ENCODE measurements around the gene HERPUD2.

HERPUD2 gene

GRCh38 chr7:35623381-35623780 is 71.6 kb downstream of the HERPUD2 start:
- no peaks in the 10 kb centered on the region for H3K27me3 ChIP-seq (ENCODE audit: control insufficient read depth in 5 of 5, insufficient read depth in 4 of 5, low read length in 5 of 5)
- H3K27ac ChIP-seq (ENCODE audit: low read depth, low read length): no peak overlapping the region
- no peak overlapping the region for H3K4me3 ChIP-seq (ENCODE audit: low read depth in 1 of 5, low read length in 5 of 5)
- H3K9ac ChIP-seq (ENCODE audit: low read length in 5 of 5): no peak overlapping the region
- H3K9me3 ChIP-seq (ENCODE audit: control insufficient read depth in 5 of 5, low read length in 5 of 5): no peaks in the 10 kb centered on the region
- peaks cover 2 to 11% (median 8%) of the 10 kb centered on the region in 5 donors for H3K36me3 ChIP-seq (ENCODE audit: control insufficient read depth in 5 of 5, insufficient read depth in 5 of 5, low read length in 5 of 5)
- peaks cover 0 to 8% (median 6%) of the 10 kb centered on the region in 5 donors for H3K4me1 ChIP-seq (ENCODE audit: control insufficient read depth in 5 of 5, insufficient read depth in 5 of 5, low read length in 5 of 5)

GRCh38 chr7:35619863-35620262 is 75.1 kb downstream of the HERPUD2 start:
- no peaks in the 10 kb centered on the region for H3K36me3 ChIP-seq (ENCODE audit: control insufficient read depth in 5 of 5, insufficient read depth in 5 of 5, low read length in 5 of 5)
- no peak overlapping the region for H3K4me3 ChIP-seq (ENCODE audit: low read depth in 1 of 5, low read length in 5 of 5)
- no peak overlapping the region for H3K27ac ChIP-seq (ENCODE audit: low read depth, low read length)
- H3K27me3 ChIP-seq (ENCODE audit: control insufficient read depth in 5 of 5, insufficient read depth in 4 of 5, low read length in 5 of 5): no peaks in the 10 kb centered on the region
- H3K4me1 ChIP-seq (ENCODE audit: control insufficient read depth in 5 of 5, insufficient read depth in 5 of 5, low read length in 5 of 5): peaks cover 0 to 8% (median 6%) of the 10 kb centered on the region in 5 donors
- no peak overlapping the region for H3K9ac ChIP-seq (ENCODE audit: low read length in 5 of 5)
- no peaks in the 10 kb centered on the region for H3K9me3 ChIP-seq (ENCODE audit: control insufficient read depth in 5 of 5, low read length in 5 of 5)

GRCh38 chr7:35617041-35617440 is 77.9 kb downstream of the HERPUD2 start:
- no peaks in the 10 kb centered on the region for H3K27me3 ChIP-seq (ENCODE audit: control insufficient read depth in 5 of 5, insufficient read depth in 4 of 5, low read length in 5 of 5)
- H3K9me3 ChIP-seq (ENCODE audit: control insufficient read depth in 5 of 5, low read length in 5 of 5): no peaks in the 10 kb centered on the region
- no peak overlapping the region for H3K9ac ChIP-seq (ENCODE audit: low read length in 5 of 5)
- no peak overlapping the region for H3K27ac ChIP-seq (ENCODE audit: low read depth, low read length)
- no peaks in the 10 kb centered on the region for H3K4me1 ChIP-seq (ENCODE audit: control insufficient read depth in 5 of 5, insufficient read depth in 5 of 5, low read length in 5 of 5)
- no peak overlapping the region for H3K4me3 ChIP-seq (ENCODE audit: low read depth in 1 of 5, low read length in 5 of 5)
- no peaks in the 10 kb centered on the region for H3K36me3 ChIP-seq (ENCODE audit: control insufficient read depth in 5 of 5, insufficient read depth in 5 of 5, low read length in 5 of 5)

GRCh38 chr7:35613150-35613549 is 81.8 kb downstream of the HERPUD2 start:
- H3K4me1 ChIP-seq (ENCODE audit: control insufficient read depth in 5 of 5, insufficient read depth in 5 of 5, low read length in 5 of 5): no peaks in the 10 kb centered on the region

GRCh38 chr7:35605760-35606159 is 89.2 kb downstream of the HERPUD2 start:
- H3K36me3 ChIP-seq (ENCODE audit: control insufficient read depth in 5 of 5, insufficient read depth in 5 of 5, low read length in 5 of 5): no peaks in the 10 kb centered on the region
- H3K27ac ChIP-seq (ENCODE audit: low read depth, low read length): no peak overlapping the region
- no peak overlapping the region for H3K9ac ChIP-seq (ENCODE audit: low read length in 5 of 5)
- H3K4me3 ChIP-seq (ENCODE audit: low read depth in 1 of 5, low read length in 5 of 5): no peak overlapping the region
- peaks cover 0 to 17% (median 11%) of the 10 kb centered on the region in 5 donors for H3K4me1 ChIP-seq (ENCODE audit: control insufficient read depth in 5 of 5, insufficient read depth in 5 of 5, low read length in 5 of 5)
- no peaks in the 10 kb centered on the region for H3K9me3 ChIP-seq (ENCODE audit: control insufficient read depth in 5 of 5, low read length in 5 of 5)
- no peaks in the 10 kb centered on the region for H3K27me3 ChIP-seq (ENCODE audit: control insufficient read depth in 5 of 5, insufficient read depth in 4 of 5, low read length in 5 of 5)

More at GRCh38 chr7:35613150-35613549, 81.8 kb downstream of the HERPUD2 start:
- no peaks in the 10 kb centered on the region for H3K9me3 ChIP-seq (ENCODE audit: control insufficient read depth in 5 of 5, low read length in 5 of 5)
- no peaks in the 10 kb centered on the region for H3K27me3 ChIP-seq (ENCODE audit: control insufficient read depth in 5 of 5, insufficient read depth in 4 of 5, low read length in 5 of 5)
- H3K36me3 ChIP-seq (ENCODE audit: control insufficient read depth in 5 of 5, insufficient read depth in 5 of 5, low read length in 5 of 5): no peaks in the 10 kb centered on the region
- H3K9ac ChIP-seq (ENCODE audit: low read length in 5 of 5): no peak overlapping the region
- no peak overlapping the region for H3K4me3 ChIP-seq (ENCODE audit: low read depth in 1 of 5, low read length in 5 of 5)
- H3K27ac ChIP-seq (ENCODE audit: low read depth, low read length): no peak overlapping the region

GRCh38 chr7:35604595-35604994 is 90.3 kb downstream of the HERPUD2 start:
- Histone ChIP-seq H3K9me3 (ENCODE audit: control insufficient read depth in 5 of 5, low read length in 5 of 5) (no peaks in the 10 kb centered on the region), H3K4me1 (ENCODE audit: control insufficient read depth in 5 of 5, insufficient read depth in 5 of 5, low read length in 5 of 5) (peaks cover 0 to 17% (median 11%) of the 10 kb centered on the region in 5 donors), H3K9ac (ENCODE audit: low read length in 5 of 5) (no peak overlapping the region), H3K4me3 (ENCODE audit: low read depth in 1 of 5, low read length in 5 of 5) (no peak overlapping the region), H3K27ac (ENCODE audit: low read depth, low read length) (no peak overlapping the region), H3K36me3 (ENCODE audit: control insufficient read depth in 5 of 5, insufficient read depth in 5 of 5, low read length in 5 of 5) (no peaks in the 10 kb centered on the region), H3K27me3 (ENCODE audit: control insufficient read depth in 5 of 5, insufficient read depth in 4 of 5, low read length in 5 of 5) (no peaks in the 10 kb centered on the region)

- no peaks in the 10 kb centered on the region for H3K9me3 ChIP-seq (ENCODE audit: control insufficient read depth in 5 of 5, low read length in 5 of 5)
- H3K4me1 ChIP-seq (ENCODE audit: control insufficient read depth in 5 of 5, insufficient read depth in 5 of 5, low read length in 5 of 5): peaks cover 0 to 14% (median 6%) of the 10 kb centered on the region in 5 donors
- H3K27me3 ChIP-seq (ENCODE audit: control insufficient read depth in 5 of 5, insufficient read depth in 4 of 5, low read length in 5 of 5): no peaks in the 10 kb centered on the region
- H3K9ac ChIP-seq (ENCODE audit: low read length in 5 of 5): no peak overlapping the region
- H3K36me3 ChIP-seq (ENCODE audit: control insufficient read depth in 5 of 5, insufficient read depth in 5 of 5, low read length in 5 of 5): no peaks in the 10 kb centered on the region
- H3K4me3 ChIP-seq (ENCODE audit: low read depth in 1 of 5, low read length in 5 of 5): no peak overlapping the region
- H3K27ac ChIP-seq (ENCODE audit: low read depth, low read length): no peak overlapping the region
Measured at GRCh38 chr7:35599645-35600044, 95.3 kb downstream of the HERPUD2 start.

GRCh38 chr7:35599061-35599460 is 95.9 kb downstream of the HERPUD2 start:
- Histone ChIP-seq H3K9me3 (ENCODE audit: control insufficient read depth in 5 of 5, low read length in 5 of 5) (no peaks in the 10 kb centered on the region), H3K27me3 (ENCODE audit: control insufficient read depth in 5 of 5, insufficient read depth in 4 of 5, low read length in 5 of 5) (no peaks in the 10 kb centered on the region), H3K36me3 (ENCODE audit: control insufficient read depth in 5 of 5, insufficient read depth in 5 of 5, low read length in 5 of 5) (no peaks in the 10 kb centered on the region), H3K27ac (ENCODE audit: low read depth, low read length) (no peak overlapping the region), H3K9ac (ENCODE audit: low read length in 5 of 5) (no peak overlapping the region), H3K4me1 (ENCODE audit: control insufficient read depth in 5 of 5, insufficient read depth in 5 of 5, low read length in 5 of 5) (peaks cover 0 to 12% (median 3%) of the 10 kb centered on the region in 5 donors), H3K4me3 (ENCODE audit: low read depth in 1 of 5, low read length in 5 of 5) (no peak overlapping the region)

GRCh38 chr7:35596061-35596460 is 98.9 kb downstream of the HERPUD2 start:
- no peak overlapping the region for H3K9ac ChIP-seq (ENCODE audit: low read length in 5 of 5)
- no peaks in the 10 kb centered on the region for H3K27me3 ChIP-seq (ENCODE audit: control insufficient read depth in 5 of 5, insufficient read depth in 4 of 5, low read length in 5 of 5)
- H3K36me3 ChIP-seq (ENCODE audit: control insufficient read depth in 5 of 5, insufficient read depth in 5 of 5, low read length in 5 of 5): no peaks in the 10 kb centered on the region
- peaks cover 0 to 12% (median 3%) of the 10 kb centered on the region in 5 donors for H3K4me1 ChIP-seq (ENCODE audit: control insufficient read depth in 5 of 5, insufficient read depth in 5 of 5, low read length in 5 of 5)
- H3K9me3 ChIP-seq (ENCODE audit: control insufficient read depth in 5 of 5, low read length in 5 of 5): no peaks in the 10 kb centered on the region
- H3K4me3 ChIP-seq (ENCODE audit: low read depth in 1 of 5, low read length in 5 of 5): no peak overlapping the region
- H3K27ac ChIP-seq (ENCODE audit: low read depth, low read length): no peak overlapping the region

GRCh38 chr7:35593899-35594298 is 101.0 kb downstream of the HERPUD2 start:
- no peak overlapping the region for H3K4me3 ChIP-seq (ENCODE audit: low read depth in 1 of 5, low read length in 5 of 5)
- peaks cover 0 to 4% (median 0%) of the 10 kb centered on the region in 5 donors for H3K36me3 ChIP-seq (ENCODE audit: control insufficient read depth in 5 of 5, insufficient read depth in 5 of 5, low read length in 5 of 5)
- no peaks in the 10 kb centered on the region for H3K27me3 ChIP-seq (ENCODE audit: control insufficient read depth in 5 of 5, insufficient read depth in 4 of 5, low read length in 5 of 5)
- H3K27ac ChIP-seq (ENCODE audit: low read depth, low read length): no peak overlapping the region
- peaks cover 0 to 12% (median 3%) of the 10 kb centered on the region in 5 donors for H3K4me1 ChIP-seq (ENCODE audit: control insufficient read depth in 5 of 5, insufficient read depth in 5 of 5, low read length in 5 of 5)
- no peaks in the 10 kb centered on the region for H3K9me3 ChIP-seq (ENCODE audit: control insufficient read depth in 5 of 5, low read length in 5 of 5)
- no peak overlapping the region for H3K9ac ChIP-seq (ENCODE audit: low read length in 5 of 5)

GRCh38 chr7:35588647-35589046 is 106.3 kb downstream of the HERPUD2 start:
- Histone ChIP-seq H3K9me3 (ENCODE audit: control insufficient read depth in 5 of 5, low read length in 5 of 5) (no peaks in the 10 kb centered on the region), H3K36me3 (ENCODE audit: control insufficient read depth in 5 of 5, insufficient read depth in 5 of 5, low read length in 5 of 5) (peaks cover 0 to 4% (median 0%) of the 10 kb centered on the region in 5 donors), H3K27ac (ENCODE audit: low read depth, low read length) (no peak overlapping the region), H3K27me3 (ENCODE audit: control insufficient read depth in 5 of 5, insufficient read depth in 4 of 5, low read length in 5 of 5) (no peaks in the 10 kb centered on the region), H3K4me3 (ENCODE audit: low read depth in 1 of 5, low read length in 5 of 5) (no peak overlapping the region), H3K4me1 (ENCODE audit: control insufficient read depth in 5 of 5, insufficient read depth in 5 of 5, low read length in 5 of 5) (no peaks in the 10 kb centered on the region), H3K9ac (ENCODE audit: low read length in 5 of 5) (no peak overlapping the region)

Measured in subcutaneous abdominal adipose tissue (tissue), 5 donors.